ENCODE results near the gene DDX41. TPM values are rescaled to one million over a fixed set of nuclear protein-coding genes. Genes with fewer than 3 reads are reported as not detected.
"Not testable (repeated sequence)": the region's sequence is repeated elsewhere in the genome, so short reads cannot be mapped to it uniquely, and the experiment has no call there.

Gene DDX41
- polyA plus RNA-seq, 1 donor from 2014 or later = 74.2 TPM

- no peak overlapping the region for H3K27ac Mint-ChIP-seq
- H3K27me3 Mint-ChIP-seq = no peaks in the 10 kb centered on the region
- H3K4me3 Mint-ChIP-seq = no peak overlapping the region
- no peaks in the 10 kb centered on the region for H3K9me3 Mint-ChIP-seq
- peaks cover 5% of the 10 kb centered on the region for H3K36me3 Mint-ChIP-seq
- peaks cover 4 to 17% (median 15%) of the 10 kb centered on the region in 3 donors for H3K4me1 Mint-ChIP-seq
Observed at GRCh38 chr5:177546258-177546741, 29.5 kb upstream of the DDX41 start.

GRCh38 chr5:177545487-177546257, 28.9 kb upstream of the DDX41 start:
- H3K27me3 Mint-ChIP-seq = no peaks in the 10 kb centered on the region
- H3K36me3 Mint-ChIP-seq = peaks cover 8% of the 10 kb centered on the region
- no peak overlapping the region for H3K4me3 Mint-ChIP-seq
- peaks cover 4 to 18% (median 16%) of the 10 kb centered on the region in 3 donors for H3K4me1 Mint-ChIP-seq
- no peak overlapping the region for H3K27ac Mint-ChIP-seq
- H3K9me3 Mint-ChIP-seq = no peaks in the 10 kb centered on the region

GRCh38 chr5:177542816-177543465, 26.2 kb upstream of the DDX41 start:
- H3K27me3 Mint-ChIP-seq = no peaks in the 10 kb centered on the region
- peaks cover 7% of the 10 kb centered on the region for H3K36me3 Mint-ChIP-seq
- H3K27ac Mint-ChIP-seq = no peak overlapping the region
- H3K9me3 Mint-ChIP-seq = no peaks in the 10 kb centered on the region
- H3K4me3 Mint-ChIP-seq = no peak overlapping the region
- peaks cover 0 to 13% (median 8%) of the 10 kb centered on the region in 3 donors for H3K4me1 Mint-ChIP-seq

GRCh38 chr5:177540438-177540837, 23.7 kb upstream of the DDX41 start:
- Mint-ChIP-seq H3K27me3 (no peaks in the 10 kb centered on the region), H3K27ac (no peak overlapping the region), H3K4me1 (peaks cover 0 to 7% (median 5%) of the 10 kb centered on the region in 3 donors), H3K4me3 (no peak overlapping the region), H3K36me3 (peaks cover 5% of the 10 kb centered on the region), H3K9me3 (no peaks in the 10 kb centered on the region)

GRCh38 chr5:177539411-177539810, 22.6 kb upstream of the DDX41 start:
- H3K27ac Mint-ChIP-seq = no peak overlapping the region
- H3K9me3 Mint-ChIP-seq = no peaks in the 10 kb centered on the region
- H3K27me3 Mint-ChIP-seq = no peaks in the 10 kb centered on the region
- peaks cover 5% of the 10 kb centered on the region for H3K36me3 Mint-ChIP-seq
- peaks cover 0 to 7% (median 3%) of the 10 kb centered on the region in 3 donors for H3K4me1 Mint-ChIP-seq
- H3K4me3 Mint-ChIP-seq = no peak overlapping the region

- Mint-ChIP-seq H3K36me3 (peaks cover 5% of the 10 kb centered on the region), H3K27ac (no peak overlapping the region), H3K9me3 (no peaks in the 10 kb centered on the region), H3K4me1 (peaks cover 0 to 7% (median 3%) of the 10 kb centered on the region in 3 donors), H3K27me3 (no peaks in the 10 kb centered on the region), H3K4me3 (no peak overlapping the region)
Observed at GRCh38 chr5:177538876-177539275, 22.1 kb upstream of the DDX41 start.

- Mint-ChIP-seq H3K4me1 (peaks cover 0 to 7% (median 3%) of the 10 kb centered on the region in 3 donors), H3K36me3 (peaks cover 4% of the 10 kb centered on the region), H3K4me3 (no peak overlapping the region), H3K27me3 (no peaks in the 10 kb centered on the region), H3K9me3 (no peaks in the 10 kb centered on the region), H3K27ac (no peak overlapping the region)
Observed at GRCh38 chr5:177537389-177538361, 20.9 kb upstream of the DDX41 start.

GRCh38 chr5:177536386-177536785, 19.6 kb upstream of the DDX41 start:
- H3K4me1 Mint-ChIP-seq = peaks cover 0 to 3% (median 0%) of the 10 kb centered on the region in 3 donors
- no peaks in the 10 kb centered on the region for H3K27me3 Mint-ChIP-seq
- peaks cover 4% of the 10 kb centered on the region for H3K36me3 Mint-ChIP-seq
- H3K9me3 Mint-ChIP-seq = no peaks in the 10 kb centered on the region
- H3K4me3 Mint-ChIP-seq = no peak overlapping the region
- no peak overlapping the region for H3K27ac Mint-ChIP-seq

- no peak overlapping the region for H3K27ac Mint-ChIP-seq
- no peaks in the 10 kb centered on the region for H3K9me3 Mint-ChIP-seq
- no peak overlapping the region for H3K4me3 Mint-ChIP-seq
- H3K36me3 Mint-ChIP-seq = peaks cover 2% of the 10 kb centered on the region
- no peaks in the 10 kb centered on the region for H3K27me3 Mint-ChIP-seq
- no peaks in the 10 kb centered on the region for H3K4me1 Mint-ChIP-seq
Observed at GRCh38 chr5:177535125-177535524, 18.4 kb upstream of the DDX41 start.

GRCh38 chr5:177534433-177534832, 17.7 kb upstream of the DDX41 start:
- not testable (repeated sequence) for H3K27ac Mint-ChIP-seq, H3K4me1 Mint-ChIP-seq, H3K36me3 Mint-ChIP-seq, H3K9me3 Mint-ChIP-seq, H3K4me3 Mint-ChIP-seq, H3K27me3 Mint-ChIP-seq

GRCh38 chr5:177531209-177531940, 14.6 kb upstream of the DDX41 start:
- Mint-ChIP-seq H3K9me3 (no peaks in the 10 kb centered on the region), H3K4me1 (no peaks in the 10 kb centered on the region), H3K27ac (peak overlapping the region in 1 of 3 donors; percentile 40), H3K36me3 (peaks cover 6% of the 10 kb centered on the region), H3K4me3 (no peak overlapping the region), H3K27me3 (no peaks in the 10 kb centered on the region)

- Mint-ChIP-seq H3K4me3 (no peak overlapping the region), H3K4me1 (no peaks in the 10 kb centered on the region), H3K9me3 (no peaks in the 10 kb centered on the region), H3K36me3 (peaks cover 6% of the 10 kb centered on the region), H3K27me3 (no peaks in the 10 kb centered on the region), H3K27ac (peak overlapping the region in 1 of 3 donors; percentile 83)
Observed at GRCh38 chr5:177530638-177531037, 13.9 kb upstream of the DDX41 start.

GRCh38 chr5:177529247-177530203, 12.8 kb upstream of the DDX41 start:
- H3K4me1 Mint-ChIP-seq = no peaks in the 10 kb centered on the region
- peak overlapping the region in 1 of 3 donors; percentile 73 for H3K27ac Mint-ChIP-seq
- H3K4me3 Mint-ChIP-seq = no peak overlapping the region
- H3K36me3 Mint-ChIP-seq = peaks cover 6% of the 10 kb centered on the region
- H3K27me3 Mint-ChIP-seq = no peaks in the 10 kb centered on the region
- H3K9me3 Mint-ChIP-seq = no peaks in the 10 kb centered on the region
